Left ventricle myocardium inferior (tissue), 1 donor: Measurements from ENCODE around the gene NGB. TPM values are rescaled to one million over a fixed set of nuclear protein-coding genes. Genes with fewer than 3 reads are reported as not detected.

Experiments
- DNase-seq: peaks from one replicate; pipeline ENCODE4 v3.0.0-alpha.2; 2020
- H3K27ac ChIP-seq: fragments of 200-600 bp; replicated peaks from 2 replicates; pipeline ENCODE4 v1.8.0; 2021
- H3K27me3 ChIP-seq: fragments of 200-600 bp; 2 replicates; pipeline ENCODE4 v1.8.0; 2021; ENCODE audit warnings: low read depth
- H3K36me3 ChIP-seq: fragments of 200-600 bp; 2 replicates; pipeline ENCODE4 v1.8.0; 2021
- H3K4me1 ChIP-seq: fragments of 200-600 bp; 2 replicates; pipeline ENCODE4 v1.8.0; 2021
- H3K4me3 ChIP-seq: fragments of 200-600 bp; 2 replicates; pipeline ENCODE4 v1.8.0; 2021; ENCODE audit warnings: mild to moderate bottlenecking, moderate library complexity
- H3K9me3 ChIP-seq: fragments of 200-600 bp; replicated peaks from 2 replicates; pipeline ENCODE4 v1.8.0; 2021
- CTCF ChIP-seq: fragments of 200-600 bp; IDR thresholded peaks from 2 replicates; pipeline ENCODE4 v1.8.0; 2021; ENCODE audit warnings: antibody characterized with exemption, mild to moderate bottlenecking, borderline replicate concordance
- intact Hi-C: fragments of 100-400 bp; cut with micrococcal nuclease; formaldehyde crosslinking; loops from one replicate; pipeline ENCODE4 v1.11.0; 2022
- total RNA-seq: library from RNA; stranded (reverse); fragmentation: NEBNext Ultra II Directional; extraction: Animal tissue kit (Norgen Biotek cat#: 25700); gene quantifications from one replicate; pipeline ENCODE4 v1.2.1, GENCODE V29; 2021
- donor health status: DM: no; HTN: yes; CAD: no; lungs with severe emphysema.

NGB gene
- total RNA-seq, 1 donor from 2014 or later: not detected

GRCh38 chr14:77316872-77317301 lies 45.9 kb upstream of the NGB start:
- TF ChIP-seq CTCF: no peak
- Histone ChIP-seq H3K9me3 (no peaks in the 10 kb centered on the region), H3K27ac (no peak overlapping the region), H3K36me3 (no peaks in the 10 kb centered on the region), H3K27me3 (no peaks in the 10 kb centered on the region), H3K4me1 (peaks cover 61% of the 10 kb centered on the region), H3K4me3 (no peak overlapping the region)
- no peak for DNase-seq
- intact Hi-C loops: loop anchor here (10.0 kb wide), 1 partner anchor 442 kb away; no protein-coding TSS in a partner anchor

GRCh38 chr14:77316195-77316505 lies 45.1 kb upstream of the NGB start:
- intact Hi-C loops: loop anchor here (10.0 kb wide), 1 partner anchor 441 kb away; no protein-coding TSS in a partner anchor
- Histone ChIP-seq H3K4me1 (peaks cover 55% of the 10 kb centered on the region), H3K4me3 (no peak overlapping the region), H3K9me3 (no peaks in the 10 kb centered on the region), H3K27ac (no peak overlapping the region), H3K27me3 (no peaks in the 10 kb centered on the region), H3K36me3 (no peaks in the 10 kb centered on the region)
- no peak for TF ChIP-seq CTCF
- DNase-seq: no peak

GRCh38 chr14:77314539-77315457 lies 43.8 kb upstream of the NGB start:
- Histone ChIP-seq H3K9me3 (no peaks in the 10 kb centered on the region), H3K4me1 (peaks cover 46% of the 10 kb centered on the region), H3K36me3 (no peaks in the 10 kb centered on the region), H3K27ac (no peak overlapping the region), H3K27me3 (no peaks in the 10 kb centered on the region), H3K4me3 (no peak overlapping the region)
- no peak for TF ChIP-seq CTCF
- no peak for DNase-seq
- intact Hi-C loops: loop anchor here (10.0 kb wide), 1 partner anchor 440 kb away; no protein-coding TSS in a partner anchor

- no peak for TF ChIP-seq CTCF
- intact Hi-C loops: loop anchor here (10.0 kb wide), 1 partner anchor 439 kb away; no protein-coding TSS in a partner anchor
- no peaks in the 10 kb centered on the region for H3K36me3 ChIP-seq
- H3K27me3 ChIP-seq: no peaks in the 10 kb centered on the region
- DNase-seq: no peak
- no peaks in the 10 kb centered on the region for H3K9me3 ChIP-seq
- no peak overlapping the region for H3K4me3 ChIP-seq
- peaks cover 39% of the 10 kb centered on the region for H3K4me1 ChIP-seq
- no peak overlapping the region for H3K27ac ChIP-seq
These were observed 43.0 kb upstream of the NGB start for GRCh38 chr14:77314043-77314442.

GRCh38 chr14:77313371-77313770 lies 42.4 kb upstream of the NGB start:
- H3K4me1 ChIP-seq: peaks cover 39% of the 10 kb centered on the region
- no peak for DNase-seq
- no peaks in the 10 kb centered on the region for H3K9me3 ChIP-seq
- H3K27me3 ChIP-seq: no peaks in the 10 kb centered on the region
- no peak for TF ChIP-seq CTCF
- H3K4me3 ChIP-seq: no peak overlapping the region
- no peaks in the 10 kb centered on the region for H3K36me3 ChIP-seq
- no peak overlapping the region for H3K27ac ChIP-seq
- intact Hi-C loops: loop anchor here (10.0 kb wide), 1 partner anchor 439 kb away; no protein-coding TSS in a partner anchor
